SU-DHL-6 (cell line): ENCODE results near the gene ZNF532.

Experiments
- H2AFZ ChIP-seq: fragments of 200-600 bp; sonication (generic); 2 replicates; pipeline ENCODE4 v1.6.1; 2014; ENCODE audit warnings: low read depth, mild to moderate bottlenecking, moderate library complexity, mixed read lengths, antibody characterized with exemption, low read length; ENCODE audit not compliant: severe bottlenecking
- H3F3A ChIP-seq: fragments of 200-600 bp; shearing (Covaris generic); 2 replicates; pipeline ENCODE4 v1.6.0; 2016; ENCODE audit warnings: antibody characterized with exemption, mild to moderate bottlenecking; ENCODE audit not compliant: insufficient read depth
- H3K27ac ChIP-seq: fragments of 200-600 bp; sonication (generic); 2 replicates; pipeline ENCODE4 v1.5.1; 2016; ENCODE audit warnings: low read depth, mild to moderate bottlenecking, low read length, moderate library complexity, mixed read lengths
- H3K27me3 ChIP-seq: fragments of 200-600 bp; sonication (generic), shearing (Covaris generic); 2 replicates; pipeline ENCODE4 v1.6.0; 2014; ENCODE audit warnings: mild to moderate bottlenecking, low read length
- H3K36me3 ChIP-seq: fragments of 200-600 bp; sonication (generic); 2 replicates; pipeline ENCODE4 v1.6.1; 2014; ENCODE audit warnings: mild to moderate bottlenecking, low read length, mixed read lengths
- H3K4me2 ChIP-seq: fragments of 300-600, 200-600 bp; shearing (Covaris generic), sonication (generic); 2 replicates; pipeline ENCODE4 v1.6.0; 2014; ENCODE audit warnings: low read length, low read depth, mild to moderate bottlenecking; ENCODE audit not compliant: poor library complexity, severe bottlenecking
- H3K4me3 ChIP-seq: fragments of 200-600 bp; sonication (generic); 2 replicates; pipeline ENCODE4 v1.5.1; 2014; ENCODE audit warnings: antibody characterized with exemption, low read length, mild to moderate bottlenecking, mixed read lengths; ENCODE audit not compliant: insufficient read depth, poor library complexity, severe bottlenecking
- H3K79me2 ChIP-seq: fragments of 200-600 bp; sonication (generic); 2 replicates; pipeline ENCODE4 v1.6.1; 2014; ENCODE audit warnings: mild to moderate bottlenecking, low read length, moderate library complexity; ENCODE audit not compliant: insufficient read depth
- H3K9ac ChIP-seq: fragments of 200-600 bp; sonication (generic); 2 replicates; pipeline ENCODE4 v1.7.0; 2014; ENCODE audit warnings: mild to moderate bottlenecking, low read length
- H3K9me2 ChIP-seq: fragments of 200-600 bp; sonication (generic); replicated peaks from 2 replicates; pipeline ENCODE4 v1.6.1; 2014; ENCODE audit warnings: low read length; ENCODE audit not compliant: insufficient read depth
- H3K9me3 ChIP-seq: fragments of 200-600 bp; sonication (generic); 2 replicates; pipeline ENCODE4 v1.6.1; 2014; ENCODE audit warnings: low read length, mixed read lengths; ENCODE audit not compliant: insufficient read depth
- H4K20me1 ChIP-seq: fragments of 200-600 bp; sonication (generic); 2 replicates; pipeline ENCODE4 v1.6.1; 2014; ENCODE audit warnings: low read depth, mild to moderate bottlenecking, antibody characterized with exemption, low read length, moderate library complexity, mixed read lengths
- EZH2phosphoT487 ChIP-seq: fragments of 200-600 bp; sonication (generic), shearing (Covaris generic); conservative IDR thresholded peaks from 2 replicates; pipeline ENCODE4 v1.6.1; 2018; ENCODE audit warnings: mild to moderate bottlenecking, antibody characterized with exemption, low read length, moderate library complexity, mixed read lengths
- TF ChIP-seq, protein P1 (sequence below): fragments of 200-600 bp; sonication (generic); IDR thresholded peaks from one replicate; pipeline ENCODE4 v1.5.1; 2017; ENCODE audit warnings: antibody characterized with exemption, mild to moderate bottlenecking, low read length, moderate library complexity; ENCODE audit not compliant: insufficient read depth, poor library complexity, severe bottlenecking

Gene ZNF532

DNA sequence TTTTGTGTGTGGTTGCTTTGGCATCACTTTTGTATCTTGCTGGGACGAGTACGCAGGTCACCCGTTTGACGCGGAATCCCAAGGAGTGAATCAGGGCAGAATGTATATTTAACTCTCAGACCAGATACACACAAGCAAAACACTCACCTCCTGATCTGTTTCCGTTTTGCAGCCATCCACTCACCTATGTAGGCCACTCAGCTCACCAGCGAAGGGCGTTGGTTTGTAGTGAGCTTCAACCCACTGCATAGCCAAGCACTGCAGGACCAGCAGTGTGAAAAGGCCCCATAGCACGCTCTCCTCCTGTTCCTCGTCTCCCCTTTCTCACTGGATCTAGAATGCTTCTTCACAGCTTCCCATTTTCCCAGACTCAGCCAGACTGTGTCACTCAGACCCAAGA lies 58.3 kb downstream of the ZNF532 start:
- H3K36me3 ChIP-seq: peaks cover 54% of the 10 kb centered on the region
- peaks cover 16% of the 10 kb centered on the region for H4K20me1 ChIP-seq
- H3K4me3 ChIP-seq: no peak overlapping the region
- H3K9ac ChIP-seq: no peak overlapping the region
- TF ChIP-seq, protein P1, sequence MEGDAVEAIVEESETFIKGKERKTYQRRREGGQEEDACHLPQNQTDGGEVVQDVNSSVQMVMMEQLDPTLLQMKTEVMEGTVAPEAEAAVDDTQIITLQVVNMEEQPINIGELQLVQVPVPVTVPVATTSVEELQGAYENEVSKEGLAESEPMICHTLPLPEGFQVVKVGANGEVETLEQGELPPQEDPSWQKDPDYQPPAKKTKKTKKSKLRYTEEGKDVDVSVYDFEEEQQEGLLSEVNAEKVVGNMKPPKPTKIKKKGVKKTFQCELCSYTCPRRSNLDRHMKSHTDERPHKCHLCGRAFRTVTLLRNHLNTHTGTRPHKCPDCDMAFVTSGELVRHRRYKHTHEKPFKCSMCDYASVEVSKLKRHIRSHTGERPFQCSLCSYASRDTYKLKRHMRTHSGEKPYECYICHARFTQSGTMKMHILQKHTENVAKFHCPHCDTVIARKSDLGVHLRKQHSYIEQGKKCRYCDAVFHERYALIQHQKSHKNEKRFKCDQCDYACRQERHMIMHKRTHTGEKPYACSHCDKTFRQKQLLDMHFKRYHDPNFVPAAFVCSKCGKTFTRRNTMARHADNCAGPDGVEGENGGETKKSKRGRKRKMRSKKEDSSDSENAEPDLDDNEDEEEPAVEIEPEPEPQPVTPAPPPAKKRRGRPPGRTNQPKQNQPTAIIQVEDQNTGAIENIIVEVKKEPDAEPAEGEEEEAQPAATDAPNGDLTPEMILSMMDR: no peak
- TF ChIP-seq EZH2phosphoT487: no peak
- H3K9me3 ChIP-seq: no peaks in the 10 kb centered on the region
- H3K27me3 ChIP-seq: no peaks in the 10 kb centered on the region
- no peaks in the 10 kb centered on the region for H3K9me2 ChIP-seq
- no peak overlapping the region for H2AFZ ChIP-seq
- peaks cover 100% of the 10 kb centered on the region for H3K79me2 ChIP-seq
- H3K27ac ChIP-seq: no peak overlapping the region
- no peak overlapping the region for H3K4me2 ChIP-seq
- H3F3A ChIP-seq: 0 out of 2 replicates have a peak, but pooled peaks cover 5% of the 10 kb centered on the region

DNA sequence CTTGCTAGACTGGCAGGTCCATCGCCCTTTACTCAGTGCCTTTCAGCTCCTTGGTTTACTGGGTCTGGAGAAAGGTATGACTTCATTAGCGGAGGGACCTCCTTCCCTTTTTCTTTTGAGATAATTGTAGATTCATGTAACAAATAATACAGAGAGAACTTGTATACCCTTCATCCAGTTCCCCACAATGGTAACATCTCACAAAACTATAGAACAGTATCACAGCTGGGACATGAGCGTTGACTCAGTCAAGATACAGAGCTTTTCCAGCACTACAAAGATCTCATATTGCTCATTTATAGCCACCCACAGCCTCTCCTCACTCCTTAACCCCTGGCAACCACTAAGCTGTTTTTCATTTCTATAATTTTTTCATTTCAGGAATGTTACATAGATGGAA lies 59.8 kb downstream of the ZNF532 start:
- Histone ChIP-seq H3K4me3 (no peak overlapping the region), H2AFZ (no peak overlapping the region), H3K9ac (no peak overlapping the region), H3K9me2 (no peaks in the 10 kb centered on the region), H3K27ac (no peak overlapping the region), H3K9me3 (no peaks in the 10 kb centered on the region), H3K79me2 (peaks cover 100% of the 10 kb centered on the region), H3K27me3 (no peaks in the 10 kb centered on the region), H3K36me3 (peaks cover 45% of the 10 kb centered on the region), H3F3A (0 out of 2 replicates have a peak, but pooled peaks cover 5% of the 10 kb centered on the region), H4K20me1 (peaks cover 14% of the 10 kb centered on the region), H3K4me2 (no peak overlapping the region)
- TF ChIP-seq, protein P1: no peak
- TF ChIP-seq EZH2phosphoT487: no peak

DNA sequence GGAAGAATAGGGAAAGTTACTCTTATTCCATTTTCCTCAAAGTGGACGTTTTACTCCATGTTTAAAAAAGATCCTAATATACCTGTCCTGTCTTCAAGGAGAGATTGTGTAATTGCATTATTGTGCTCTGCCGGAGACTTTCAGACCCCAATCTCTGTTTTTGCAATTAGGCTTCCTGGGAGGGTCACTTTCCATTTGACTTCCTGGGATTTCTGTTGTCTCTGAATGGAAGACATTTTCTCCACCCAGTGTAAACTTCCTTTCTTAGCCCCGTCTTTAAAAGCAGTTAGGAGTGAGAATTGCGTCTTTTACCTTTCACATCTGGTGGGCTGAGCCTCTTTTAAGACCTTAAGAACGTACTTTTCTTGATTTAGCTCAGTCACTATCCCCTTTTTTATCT lies 63.0 kb downstream of the ZNF532 start:
- peaks cover 100% of the 10 kb centered on the region for H3K79me2 ChIP-seq
- TF ChIP-seq, protein P1: no peak
- no peak for TF ChIP-seq EZH2phosphoT487
- H3K9me3 ChIP-seq: no peaks in the 10 kb centered on the region
- H3F3A ChIP-seq: 0 out of 2 replicates have a peak, but pooled peaks cover 13% of the 10 kb centered on the region
- no peak overlapping the region for H3K4me2 ChIP-seq
- no peak overlapping the region for H3K27ac ChIP-seq
- H2AFZ ChIP-seq: no peak overlapping the region
- peaks cover 16% of the 10 kb centered on the region; the same call in 1 of the 2 replicates for H4K20me1 ChIP-seq
- H3K9ac ChIP-seq: no peak overlapping the region
- no peaks in the 10 kb centered on the region for H3K27me3 ChIP-seq
- H3K36me3 ChIP-seq: peaks cover 42% of the 10 kb centered on the region
- no peak overlapping the region for H3K4me3 ChIP-seq
- no peaks in the 10 kb centered on the region for H3K9me2 ChIP-seq
